ENCODE data around the gene PLOD2.

- TF ChIP-seq CTCF (conservative IDR thresholded peaks at IDR 0.05; ENCODE audit: low read length) (no peak), EZH2phosphoT487 (IDR thresholded peaks at IDR 0.05; ENCODE audit: borderline replicate concordance) (no peak)
Observed at GRCh38 chr3:146133441-146133840, 27.5 kb downstream of the PLOD2 start.
